GM12865 (cell line): ENCODE results near the gene CATSPER1.

Experiments used
- DNase-seq: peaks from one replicate; pipeline ENCODE4 v3.0.0; 2010; ENCODE audit warnings: low read depth
- H3K4me3 ChIP-seq: 2 replicates; pipeline ENCODE4 v1.5.1; 2011; ENCODE audit warnings: mild to moderate bottlenecking, low read depth, low read length, control low read depth
- TF ChIP-seq, protein P1 (sequence below): IDR thresholded peaks from 2 replicates; pipeline ENCODE4 v1.5.1; 2011; ENCODE audit warnings: low read length, control low read depth, low read depth, inconsistent platforms; ENCODE audit not compliant: insufficient read depth; ENCODE audit errors: missing control alignments

CATSPER1 gene

DNA sequence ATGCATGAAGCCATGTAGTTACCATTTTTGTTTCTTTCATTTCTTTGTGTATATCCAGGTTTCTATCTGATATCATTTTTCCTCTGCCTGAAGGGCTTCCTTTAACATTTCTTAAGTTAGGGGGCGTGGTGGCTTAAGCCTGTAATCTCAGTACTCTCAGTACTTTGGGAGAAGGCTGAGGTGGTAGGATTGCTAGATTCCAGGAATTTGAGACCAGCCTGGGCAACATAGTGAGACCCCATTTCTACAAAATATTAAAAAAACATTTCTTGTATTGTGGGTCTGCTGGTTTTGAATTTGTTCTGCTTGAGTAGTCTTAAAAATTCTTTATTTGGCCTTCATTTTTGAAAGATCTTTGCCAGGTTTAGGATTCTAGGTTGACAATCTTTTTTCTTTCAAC is 38.3 kb upstream of the CATSPER1 start:
- TF ChIP-seq, protein P1, sequence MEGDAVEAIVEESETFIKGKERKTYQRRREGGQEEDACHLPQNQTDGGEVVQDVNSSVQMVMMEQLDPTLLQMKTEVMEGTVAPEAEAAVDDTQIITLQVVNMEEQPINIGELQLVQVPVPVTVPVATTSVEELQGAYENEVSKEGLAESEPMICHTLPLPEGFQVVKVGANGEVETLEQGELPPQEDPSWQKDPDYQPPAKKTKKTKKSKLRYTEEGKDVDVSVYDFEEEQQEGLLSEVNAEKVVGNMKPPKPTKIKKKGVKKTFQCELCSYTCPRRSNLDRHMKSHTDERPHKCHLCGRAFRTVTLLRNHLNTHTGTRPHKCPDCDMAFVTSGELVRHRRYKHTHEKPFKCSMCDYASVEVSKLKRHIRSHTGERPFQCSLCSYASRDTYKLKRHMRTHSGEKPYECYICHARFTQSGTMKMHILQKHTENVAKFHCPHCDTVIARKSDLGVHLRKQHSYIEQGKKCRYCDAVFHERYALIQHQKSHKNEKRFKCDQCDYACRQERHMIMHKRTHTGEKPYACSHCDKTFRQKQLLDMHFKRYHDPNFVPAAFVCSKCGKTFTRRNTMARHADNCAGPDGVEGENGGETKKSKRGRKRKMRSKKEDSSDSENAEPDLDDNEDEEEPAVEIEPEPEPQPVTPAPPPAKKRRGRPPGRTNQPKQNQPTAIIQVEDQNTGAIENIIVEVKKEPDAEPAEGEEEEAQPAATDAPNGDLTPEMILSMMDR = no peak
- no peak for DNase-seq
- H3K4me3 ChIP-seq = no peak overlapping the region

DNA sequence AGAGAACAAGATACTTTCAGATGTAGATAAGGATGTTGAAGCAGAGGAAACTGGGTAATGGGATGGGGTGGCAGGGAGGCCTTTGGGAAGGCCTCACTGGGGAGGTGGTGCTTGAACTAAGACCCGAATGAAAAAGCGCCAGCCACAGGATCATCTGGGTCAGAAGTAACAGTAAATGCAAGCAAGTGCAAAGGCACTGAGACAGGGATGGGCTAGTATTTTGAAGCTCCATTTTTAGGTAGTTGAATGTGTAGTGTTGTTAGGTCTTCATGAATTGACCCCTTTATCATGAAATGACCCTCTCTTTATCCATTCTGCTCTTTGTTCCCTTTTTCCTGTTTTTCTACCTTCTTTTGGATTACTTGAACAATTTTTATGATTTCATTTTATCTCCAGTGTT is 37.6 kb upstream of the CATSPER1 start:
- H3K4me3 ChIP-seq = no peak overlapping the region
- TF ChIP-seq, protein P1 = no peak
- DNase-seq = no peak

DNA sequence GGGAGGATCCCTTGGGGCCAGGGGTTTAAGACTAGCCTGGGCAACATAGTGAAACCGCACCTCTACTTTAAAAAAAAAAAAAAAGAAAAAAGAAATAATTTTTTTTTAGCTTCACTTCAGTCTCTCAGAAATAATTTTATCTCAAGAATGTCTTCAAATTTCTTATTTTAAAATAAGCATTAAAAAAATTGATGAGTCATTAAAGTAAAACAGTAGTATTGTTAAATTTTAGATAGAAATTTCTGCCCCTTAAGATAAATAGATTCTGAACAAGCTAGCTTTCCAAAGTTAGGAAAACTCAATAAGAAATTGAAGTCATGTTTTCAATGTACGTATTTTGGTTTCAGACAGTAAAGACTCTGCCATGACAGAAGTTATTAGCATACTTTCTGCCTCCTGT is 36.1 kb upstream of the CATSPER1 start:
- TF ChIP-seq, protein P1 = no peak
- DNase-seq = no peak
- H3K4me3 ChIP-seq = no peak overlapping the region

DNA sequence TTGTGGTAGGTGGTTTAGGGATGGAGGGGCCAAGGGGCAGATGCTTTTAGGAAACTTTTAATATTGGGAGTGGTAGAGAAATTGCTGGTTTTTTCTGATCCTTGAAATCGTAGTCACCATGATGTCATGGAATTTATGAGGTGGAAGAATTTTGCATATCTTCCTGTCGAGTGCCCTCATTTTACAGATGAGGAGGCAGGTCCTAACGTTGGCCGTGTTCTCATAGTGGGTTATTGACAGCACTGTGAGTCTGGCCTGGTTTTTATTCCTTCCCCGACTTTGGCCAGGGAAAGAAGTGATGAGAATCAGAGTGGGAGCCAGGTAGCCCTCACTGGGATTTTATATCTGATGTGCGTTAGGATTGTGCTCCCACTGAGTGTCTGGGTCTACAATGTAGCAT is 35.0 kb upstream of the CATSPER1 start:
- no peak overlapping the region for H3K4me3 ChIP-seq
- DNase-seq = no peak
- TF ChIP-seq, protein P1 = no peak

DNA sequence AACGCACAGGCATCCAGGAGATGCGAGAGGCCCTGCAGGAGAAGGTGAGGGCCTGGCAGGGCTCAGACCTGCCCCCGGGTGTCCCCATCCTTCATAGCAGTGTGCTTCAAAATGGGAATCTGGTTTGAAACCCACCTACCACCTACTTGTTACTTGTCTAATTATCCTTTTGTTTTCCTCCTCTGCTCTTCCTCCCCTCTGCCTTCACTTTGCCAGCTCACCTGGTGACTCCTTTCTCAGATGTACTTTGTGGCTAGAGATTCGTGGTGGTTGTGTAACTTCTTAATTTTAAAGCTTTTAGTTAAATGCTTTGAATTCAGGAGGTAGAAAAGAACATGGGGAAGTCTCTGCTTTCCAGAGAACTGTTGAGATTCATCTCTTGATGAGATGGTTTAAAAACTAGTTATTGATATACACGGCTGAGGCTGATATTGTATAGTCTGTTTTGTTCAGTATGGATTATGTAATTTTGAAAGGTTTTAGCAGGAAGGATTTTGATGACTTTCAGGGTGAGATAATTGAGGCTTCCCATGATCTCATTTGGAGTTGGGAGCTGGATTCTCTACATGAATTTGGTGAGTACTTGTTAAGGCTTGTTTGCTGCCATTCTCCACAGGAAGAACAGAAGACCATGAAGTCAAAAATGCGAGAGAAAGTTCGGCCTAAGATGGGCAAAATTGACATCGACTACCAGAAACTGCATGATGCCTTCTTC is 33.8 kb upstream of the CATSPER1 start:
- H3K4me3 ChIP-seq = no peak overlapping the region
- DNase-seq = no peak
- TF ChIP-seq, protein P1 = no peak

DNA sequence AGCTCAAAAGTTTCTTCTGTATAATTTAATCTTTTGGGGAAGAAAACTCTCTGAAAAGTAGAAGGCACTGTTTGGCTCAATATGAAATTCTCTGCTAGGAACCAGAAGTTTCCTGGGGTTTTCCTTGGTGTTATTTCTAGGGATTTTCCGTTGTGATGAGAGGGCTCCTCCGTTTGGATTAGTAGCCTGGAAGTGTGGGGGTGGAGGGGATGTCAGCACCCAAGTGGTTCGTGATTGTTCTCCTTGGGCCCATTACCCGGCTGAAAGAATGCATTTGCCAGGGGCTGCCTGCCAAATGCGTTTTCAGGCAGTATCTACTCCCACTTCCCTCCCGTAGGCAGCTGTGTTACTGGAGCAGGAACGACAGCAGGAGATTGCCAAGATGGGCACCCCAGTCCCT is 30.2 kb upstream of the CATSPER1 start:
- TF ChIP-seq, protein P1 = no peak
- no peak for DNase-seq
- no peak overlapping the region for H3K4me3 ChIP-seq

DNA sequence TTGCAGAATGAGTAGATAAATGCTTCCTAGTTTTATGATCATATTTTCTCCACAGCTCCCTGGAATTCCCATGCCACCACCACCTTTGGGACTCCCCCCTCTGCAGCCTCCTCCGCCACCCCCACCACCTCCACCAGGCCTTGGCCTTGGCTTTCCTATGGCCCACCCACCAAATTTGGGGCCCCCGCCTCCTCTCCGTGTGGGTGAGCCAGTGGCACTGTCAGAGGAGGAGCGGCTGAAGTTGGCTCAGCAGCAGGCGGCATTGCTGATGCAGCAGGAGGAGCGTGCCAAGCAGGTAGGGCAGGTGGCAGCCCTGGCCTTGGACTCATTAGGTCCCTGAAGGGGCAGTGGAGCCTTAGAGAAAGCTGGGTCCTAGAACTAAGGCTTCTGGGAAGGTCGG is 28.7 kb upstream of the CATSPER1 start:
- DNase-seq = no peak
- TF ChIP-seq, protein P1 = no peak
- H3K4me3 ChIP-seq = no peak overlapping the region
